Measurements from ENCODE around the gene ADAM19.

Gene ADAM19

DNA sequence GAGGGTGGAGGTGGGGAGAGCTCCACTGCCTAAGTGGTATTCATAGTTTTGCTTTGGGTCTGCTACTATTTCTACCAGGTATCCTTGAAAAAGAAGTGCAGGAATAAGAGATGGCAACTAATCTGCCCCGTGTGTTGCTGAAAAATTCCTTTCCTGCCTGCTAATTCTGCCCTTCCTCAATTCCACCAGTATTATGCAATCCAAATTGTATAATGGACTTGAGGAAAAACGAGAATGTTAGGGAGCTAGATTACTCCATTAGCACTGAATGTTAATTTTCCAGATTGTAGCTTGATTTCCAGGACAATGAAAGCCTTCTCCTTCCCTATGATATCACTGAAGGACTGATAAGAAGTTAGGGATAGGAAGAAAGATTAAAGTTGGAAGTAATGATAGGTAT, 16.9 kb downstream of the ADAM19 start:
- H3K36me3 ChIP-seq (replicated peaks), result peaks cover 69% of the 10 kb centered on the region
- TF ChIP-seq, protein P1, sequence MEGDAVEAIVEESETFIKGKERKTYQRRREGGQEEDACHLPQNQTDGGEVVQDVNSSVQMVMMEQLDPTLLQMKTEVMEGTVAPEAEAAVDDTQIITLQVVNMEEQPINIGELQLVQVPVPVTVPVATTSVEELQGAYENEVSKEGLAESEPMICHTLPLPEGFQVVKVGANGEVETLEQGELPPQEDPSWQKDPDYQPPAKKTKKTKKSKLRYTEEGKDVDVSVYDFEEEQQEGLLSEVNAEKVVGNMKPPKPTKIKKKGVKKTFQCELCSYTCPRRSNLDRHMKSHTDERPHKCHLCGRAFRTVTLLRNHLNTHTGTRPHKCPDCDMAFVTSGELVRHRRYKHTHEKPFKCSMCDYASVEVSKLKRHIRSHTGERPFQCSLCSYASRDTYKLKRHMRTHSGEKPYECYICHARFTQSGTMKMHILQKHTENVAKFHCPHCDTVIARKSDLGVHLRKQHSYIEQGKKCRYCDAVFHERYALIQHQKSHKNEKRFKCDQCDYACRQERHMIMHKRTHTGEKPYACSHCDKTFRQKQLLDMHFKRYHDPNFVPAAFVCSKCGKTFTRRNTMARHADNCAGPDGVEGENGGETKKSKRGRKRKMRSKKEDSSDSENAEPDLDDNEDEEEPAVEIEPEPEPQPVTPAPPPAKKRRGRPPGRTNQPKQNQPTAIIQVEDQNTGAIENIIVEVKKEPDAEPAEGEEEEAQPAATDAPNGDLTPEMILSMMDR (IDR thresholded peaks at IDR 0.05; ENCODE audit: low read depth, low read length, missing control alignments), result no peak
- H3K4me3 ChIP-seq (ENCODE audit: low read depth, low read length), result no peak overlapping the region
- no peaks in the 10 kb centered on the region for H3K27me3 ChIP-seq (replicated peaks)
- DNase-seq, result no peak
- in situ Hi-C loops (cut with HindIII; ENCODE audit: low pct_ligation_motif_present, low sequenced_read_pairs), result no loop called here
- H3K27ac ChIP-seq, result peak overlapping the region; percentile 85

DNA sequence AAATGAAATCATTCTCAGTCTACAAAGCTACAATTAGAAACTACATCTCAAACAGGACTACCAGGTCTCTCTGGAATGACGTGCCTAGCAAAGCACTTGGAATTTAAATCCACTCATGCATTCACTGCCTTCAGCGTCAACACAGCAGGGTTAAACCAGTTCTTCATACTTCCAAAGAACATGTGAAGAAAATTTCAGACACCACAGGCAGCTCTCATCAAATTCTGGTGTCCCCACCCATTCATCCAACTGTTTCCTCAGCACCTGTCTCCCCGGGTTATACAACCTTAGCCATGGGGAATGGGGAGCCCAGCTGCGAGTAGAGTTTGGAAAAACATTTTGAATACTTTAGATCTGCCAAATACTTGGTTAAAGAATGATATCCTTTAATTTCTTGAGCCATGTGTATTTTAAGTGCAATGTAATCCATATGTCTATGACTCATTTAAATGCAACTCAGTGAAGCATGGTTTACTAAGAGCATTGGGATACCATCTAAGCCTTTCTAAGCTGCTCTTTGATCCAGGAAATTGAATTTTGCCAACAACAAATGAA, 17.5 kb downstream of the ADAM19 start:
- Histone ChIP-seq H3K4me3 (ENCODE audit: low read depth, low read length) (no peak overlapping the region), H3K27me3 (replicated peaks) (no peaks in the 10 kb centered on the region), H3K36me3 (replicated peaks) (peaks cover 67% of the 10 kb centered on the region), H3K27ac (peak overlapping the region; percentile 85)
- peak; percentile 82 for DNase-seq
- TF ChIP-seq, protein P1 (IDR thresholded peaks at IDR 0.05; ENCODE audit: low read depth, low read length, missing control alignments), result no peak
- in situ Hi-C loops (cut with HindIII; ENCODE audit: low pct_ligation_motif_present, low sequenced_read_pairs), result no loop called here

DNA sequence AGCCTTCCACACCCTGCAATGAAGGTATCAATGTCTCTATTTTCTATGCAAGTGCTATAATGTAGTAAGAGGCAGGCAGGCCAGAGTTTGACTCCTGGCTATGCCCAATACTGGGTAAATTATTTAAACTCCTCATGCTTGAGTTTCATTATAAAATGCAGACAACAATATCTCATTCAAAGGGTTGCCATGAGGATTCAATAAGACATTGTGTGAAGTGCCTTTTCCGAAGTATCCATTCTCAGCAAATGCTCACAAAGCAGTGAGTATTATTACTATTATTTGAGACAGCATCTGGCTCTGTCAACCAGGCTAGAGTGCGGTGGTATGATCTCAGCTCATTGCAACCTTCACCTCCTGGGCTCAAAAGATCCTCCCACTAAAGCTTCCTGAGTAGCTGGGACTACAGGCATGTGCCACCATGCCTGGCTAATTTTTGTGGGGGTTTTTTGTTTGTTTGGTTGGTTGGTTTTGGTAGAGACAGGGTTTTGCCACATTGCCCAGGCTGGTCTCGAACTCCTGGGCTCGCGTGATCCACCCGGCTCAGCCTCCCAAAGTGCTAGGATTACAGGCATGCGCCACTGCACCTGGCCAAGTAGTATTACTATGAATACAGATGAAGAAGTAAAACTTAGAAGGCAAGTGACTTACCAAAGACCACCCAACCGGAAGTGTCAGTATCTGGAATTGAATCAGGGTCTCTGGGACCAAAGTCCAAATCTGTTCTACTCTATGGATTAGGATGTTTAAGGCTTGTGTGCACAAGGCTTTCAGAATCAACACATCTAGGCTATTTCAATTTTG, 18.8 kb downstream of the ADAM19 start:
- Histone ChIP-seq H3K36me3 (replicated peaks) (peaks cover 62% of the 10 kb centered on the region), H3K4me3 (ENCODE audit: low read depth, low read length) (no peak overlapping the region), H3K27ac (peak overlapping the region; percentile 85), H3K27me3 (replicated peaks) (no peaks in the 10 kb centered on the region)
- DNase-seq, result no peak
- in situ Hi-C loops (cut with HindIII; ENCODE audit: low pct_ligation_motif_present, low sequenced_read_pairs), result no loop called here
- TF ChIP-seq, protein P1 (IDR thresholded peaks at IDR 0.05; ENCODE audit: low read depth, low read length, missing control alignments), result no peak

DNA sequence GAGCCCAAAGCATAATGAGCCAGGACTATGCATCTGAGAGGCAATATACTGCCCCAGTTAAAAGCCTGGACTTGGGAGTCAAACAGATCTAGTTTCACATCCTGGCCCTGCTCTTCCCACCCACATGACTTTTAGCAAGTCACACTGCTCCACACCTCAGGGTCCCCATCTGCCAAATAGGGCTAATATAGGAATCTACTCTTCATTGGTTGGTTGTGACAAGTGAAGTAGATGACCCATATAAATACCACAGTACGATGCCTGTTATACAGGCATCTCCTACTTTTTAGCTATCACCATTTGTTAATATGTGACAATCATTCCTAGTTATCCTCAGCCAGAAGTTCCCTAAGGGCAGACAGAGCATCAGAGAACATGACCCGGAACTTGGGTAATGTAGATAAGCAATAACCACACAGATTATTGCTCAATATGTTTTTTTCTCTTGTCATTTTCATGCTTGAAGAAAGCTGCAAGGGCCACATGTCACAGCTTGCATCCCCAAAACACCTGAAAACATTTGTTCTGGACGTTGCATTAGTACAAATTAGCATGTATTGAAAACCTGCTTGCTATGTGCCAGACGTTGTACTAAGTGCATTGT, 20.4 kb downstream of the ADAM19 start:
- Histone ChIP-seq H3K27ac (no peak overlapping the region), H3K4me3 (ENCODE audit: low read depth, low read length) (no peak overlapping the region), H3K27me3 (replicated peaks) (no peaks in the 10 kb centered on the region), H3K36me3 (replicated peaks) (peaks cover 50% of the 10 kb centered on the region)
- in situ Hi-C loops (cut with HindIII; ENCODE audit: low pct_ligation_motif_present, low sequenced_read_pairs), result no loop called here
- no peak for DNase-seq
- TF ChIP-seq, protein P1 (IDR thresholded peaks at IDR 0.05; ENCODE audit: low read depth, low read length, missing control alignments), result no peak

DNA sequence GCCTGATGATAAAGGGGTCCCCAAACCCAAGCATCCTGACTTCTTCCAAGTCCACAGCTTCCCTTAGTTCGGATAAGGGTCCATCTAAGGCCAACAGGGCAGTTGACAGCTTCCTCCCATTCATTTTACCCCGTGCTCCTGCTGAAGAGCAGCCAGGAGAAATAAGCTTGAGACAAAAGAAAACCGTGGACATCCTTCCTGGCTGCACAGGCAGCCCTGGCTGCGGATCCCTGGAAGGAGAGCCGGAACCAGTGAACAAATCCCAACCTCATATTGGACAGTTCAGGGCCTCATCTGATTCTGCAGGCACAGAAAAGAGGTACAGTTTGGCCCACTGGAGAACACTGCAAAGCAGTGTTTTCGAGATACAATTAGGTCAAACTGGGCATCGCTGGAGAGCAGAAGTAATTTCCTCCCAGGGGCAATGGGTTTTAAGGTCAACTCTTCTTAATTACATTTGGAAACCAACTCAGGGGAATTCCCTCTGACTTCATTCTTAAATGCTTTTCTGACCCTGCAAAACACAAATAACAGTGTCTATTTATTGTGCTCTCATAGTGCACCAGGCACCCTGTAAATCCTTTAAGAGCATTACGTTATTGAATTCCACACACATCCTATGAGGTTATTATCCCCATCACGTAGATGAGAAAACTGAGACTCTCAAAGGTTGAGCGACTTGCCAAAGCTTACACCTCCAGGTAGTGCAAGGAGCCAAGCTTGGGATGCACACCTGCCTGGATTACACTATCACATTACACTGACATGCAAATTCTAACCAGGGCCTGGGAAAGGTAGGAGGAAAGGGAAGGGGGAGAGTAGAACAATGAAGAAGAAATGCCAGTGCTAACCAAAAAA, 21.2 kb downstream of the ADAM19 start:
- Histone ChIP-seq H3K36me3 (replicated peaks) (peaks cover 48% of the 10 kb centered on the region), H3K4me3 (ENCODE audit: low read depth, low read length) (no peak overlapping the region), H3K27me3 (replicated peaks) (no peaks in the 10 kb centered on the region), H3K27ac (peak overlapping the region; percentile 14)
- TF ChIP-seq, protein P1 (IDR thresholded peaks at IDR 0.05; ENCODE audit: low read depth, low read length, missing control alignments), result no peak
- no peak for DNase-seq
- in situ Hi-C loops (cut with HindIII; ENCODE audit: low pct_ligation_motif_present, low sequenced_read_pairs), result no loop called here

Measured in brain microvascular endothelial cell (primary cell).